ENCODE measurements around the gene DIP2C. TPM values are rescaled to one million over a fixed set of nuclear protein-coding genes. Genes with fewer than 3 reads are reported as not detected.

The DIP2C gene
- polyA plus RNA-seq, 1 of the 3 experiments (the other 2 are of a cell fraction): 8.7 TPM

- no peak for TF ChIP-seq CTCF (IDR thresholded peaks at IDR 0.05)
- no peak for TF ChIP-seq YY1 (IDR thresholded peaks at IDR 0.05; ENCODE audit: low read depth)
- no peak for TF ChIP-seq PBX3 (IDR thresholded peaks at IDR 0.05)
- no peak for TF ChIP-seq REST (IDR thresholded peaks at IDR 0.05; ENCODE audit: low read depth, low read length)
- TF ChIP-seq EZH2phosphoT487 (IDR thresholded peaks at IDR 0.05; ENCODE audit: borderline replicate concordance, low read depth): no peak
- no peak for TF ChIP-seq CHD2 (IDR thresholded peaks at IDR 0.05; ENCODE audit: low read length, partially characterized antibody)
Measured at GRCh38 chr10:494149-494542, 195.3 kb downstream of the DIP2C start (continued).

- peaks cover 0 to 25% of the 10 kb centered on the region in 2 experiments; a peak in 1 of 4 replicates for H3K4me1 ChIP-seq (ENCODE audit: control insufficient read depth in 1 of 2, insufficient read depth in 2 of 2, low read depth in 1 of 2, low read length in 1 of 2)
- no peak overlapping the region for H3K27ac ChIP-seq (ENCODE audit: low read depth in 2 of 2, low read length in 1 of 2)
- TF ChIP-seq MXI1 (IDR thresholded peaks at IDR 0.05; ENCODE audit: low read depth, low read length): no peak
- no peak for TF ChIP-seq GABPA (IDR thresholded peaks at IDR 0.05; ENCODE audit: low read depth)
- TF ChIP-seq FOXM1 (IDR thresholded peaks at IDR 0.05; ENCODE audit: low read depth): no peak
- no peak for TF ChIP-seq TAF1 (IDR thresholded peaks at IDR 0.05; ENCODE audit: borderline replicate concordance, low read depth, low read length)
- TF ChIP-seq MAX (IDR thresholded peaks at IDR 0.05; ENCODE audit: low read depth): no peak
- no peak for TF ChIP-seq JUND (IDR thresholded peaks at IDR 0.05)
- no peak for TF ChIP-seq MEF2A (IDR thresholded peaks at IDR 0.05; ENCODE audit: borderline replicate concordance, low read depth)
- no peak for TF ChIP-seq CHD2 (IDR thresholded peaks at IDR 0.05; ENCODE audit: low read length, partially characterized antibody)
- TF ChIP-seq REST (IDR thresholded peaks at IDR 0.05; ENCODE audit: low read depth, low read length): no peak
- no peak for TF ChIP-seq RCOR1 (IDR thresholded peaks at IDR 0.05; ENCODE audit: low read length)
- TF ChIP-seq CTCF (IDR thresholded peaks at IDR 0.05): no peak
- peaks cover 58% of the 10 kb centered on the region for H4K20me1 ChIP-seq (ENCODE audit: insufficient read depth)
- H3K9ac ChIP-seq: no peak overlapping the region
- POLR2A ChIA-PET: no interaction called here
- peaks cover 42% of the 10 kb centered on the region for H3K79me2 ChIP-seq (ENCODE audit: insufficient read depth)
- H3F3A ChIP-seq (replicated peaks; ENCODE audit: insufficient read depth): no peaks in the 10 kb centered on the region
- no peak for DNase-seq
- CTCF ChIA-PET: interaction anchor here (0.8 to 1.7 kb wide), 3 partner anchors 14 to 18 kb away, joined by 3 to 5 read pairs (median 3); no protein-coding TSS in a partner anchor
- no peaks in the 10 kb centered on the region for H3K27me3 ChIP-seq (ENCODE audit: insufficient read depth)
- H3K4me2 ChIP-seq: no peak overlapping the region
- no peaks in the 10 kb centered on the region for H3K36me3 ChIP-seq (replicated peaks in 1 of 2; ENCODE audit: control insufficient read depth in 1 of 2, insufficient read depth in 2 of 2, low read length in 1 of 2)
- H3K4me3 ChIP-seq (ENCODE audit: low read depth in 2 of 2, low read length in 1 of 2): no peak overlapping the region
- 94% methylated on average over 21 of the region's 21 CpGs for WGBS (ENCODE audit: low lambda C conversion rate)
- no peaks in the 10 kb centered on the region for H3K9me2 ChIP-seq
- H2AFZ ChIP-seq (ENCODE audit: low read depth): no peak overlapping the region
- no peaks in the 10 kb centered on the region for H3K9me3 ChIP-seq
Measured at GRCh38 chr10:493391-494148, 195.9 kb downstream of the DIP2C start.
